ENCODE measurements around the gene EVA1A. TPM values are rescaled to one million over a fixed set of nuclear protein-coding genes. Genes with fewer than 3 reads are reported as not detected.

Gene EVA1A
- total RNA-seq, 1 experiment from 2014 or later = 0.68 TPM

- Histone ChIP-seq H3K27me3 (ENCODE audit: insufficient read depth, low read length) (no peaks in the 10 kb centered on the region), H2BK15ac (ENCODE audit: low read depth, low read length) (no peak overlapping the region), H4K20me1 (ENCODE audit: control insufficient read depth, insufficient read depth, insufficient read length) (no peaks in the 10 kb centered on the region), H2AK5ac (ENCODE audit: insufficient read length, low read length) (no peak overlapping the region), H2AFZ (ENCODE audit: low read length) (no peak overlapping the region), H4K91ac (ENCODE audit: insufficient read length, low read depth, low read length) (no peak overlapping the region), H3K27ac (ENCODE audit: insufficient read length, low read depth, low read length) (no peak overlapping the region), H3K23ac (ENCODE audit: insufficient read length, low read depth, low read length) (no peak overlapping the region), H3K14ac (ENCODE audit: insufficient read depth, low read length) (no peak overlapping the region), H3K23me2 (ENCODE audit: insufficient read length, low read depth, low read length, poor library complexity, severe bottlenecking) (no peaks in the 10 kb centered on the region), H3K56ac (ENCODE audit: insufficient read length, low read depth, low read length) (no peak overlapping the region), H3K79me1 (ENCODE audit: insufficient read depth, low read depth, low read length, poor library complexity, severe bottlenecking) (no peaks in the 10 kb centered on the region), H2BK5ac (ENCODE audit: insufficient read length, low read length) (no peak overlapping the region), H2BK20ac (ENCODE audit: low read depth, low read length, poor library complexity, severe bottlenecking) (no peak overlapping the region), H4K5ac (ENCODE audit: insufficient read length, low read depth, low read length) (no peak overlapping the region), H3K4me2 (ENCODE audit: insufficient read depth, insufficient read length, low read length) (no peak overlapping the region), H2BK12ac (ENCODE audit: insufficient read length, low read depth, low read length) (no peak overlapping the region), H3K79me2 (ENCODE audit: insufficient read depth, low read length) (no peaks in the 10 kb centered on the region), H3T11ph (ENCODE audit: low read length) (no peak overlapping the region), H3K4ac (ENCODE audit: low read depth, low read length) (no peak overlapping the region), H2BK120ac (ENCODE audit: low read depth, low read length, poor library complexity, severe bottlenecking) (no peak overlapping the region), H3K9me3 (ENCODE audit: control insufficient read depth, low read depth, low read length) (no peaks in the 10 kb centered on the region), H3K9ac (ENCODE audit: extremely low read depth, insufficient read length, low read length) (no peak overlapping the region), H3K18ac (ENCODE audit: insufficient read length, low read depth, low read length) (no peak overlapping the region), H3K4me1 (ENCODE audit: insufficient read depth, low read length) (no peaks in the 10 kb centered on the region), H4K8ac (replicated peaks; ENCODE audit: insufficient read length, low read depth, low read length) (no peak overlapping the region)
- Mint-ChIP-seq H3K27ac (no peak overlapping the region), H3K27me3 (ENCODE audit: low read depth) (no peaks in the 10 kb centered on the region), H3K4me1 (no peaks in the 10 kb centered on the region), H3K36me3 (ENCODE audit: insufficient read depth in 1 of 3, low read depth in 3 of 3) (peaks cover 0 to 8% (median 8%) of the 10 kb centered on the region in 3 experiments; a peak in 5 of 7 replicates), H3K4me3 (no peak overlapping the region), H3K9me3 (peaks cover 0 to 2% of the 10 kb centered on the region in 2 experiments; a peak in 2 of 5 replicates)
- no peak for DNase-seq
- no CpG with 5 or more reads among the region's 3 CpGs for WGBS (ENCODE audit: extremely low coverage, insufficient read length, low lambda C conversion rate)
- TF ChIP-seq CTCF (conservative IDR thresholded peaks at IDR 0.05) = no peak
These were observed 23.1 kb downstream of the EVA1A start for GRCh38 chr2:75537658-75538057.

Measured in H9 (cell line).